ENCODE measurements around the gene ERBIN. TPM values are rescaled to one million over a fixed set of nuclear protein-coding genes. Genes with fewer than 3 reads are reported as not detected.

The ERBIN gene
- total RNA-seq, 1 experiment from 2014 or later = 27.1 TPM

DNA sequence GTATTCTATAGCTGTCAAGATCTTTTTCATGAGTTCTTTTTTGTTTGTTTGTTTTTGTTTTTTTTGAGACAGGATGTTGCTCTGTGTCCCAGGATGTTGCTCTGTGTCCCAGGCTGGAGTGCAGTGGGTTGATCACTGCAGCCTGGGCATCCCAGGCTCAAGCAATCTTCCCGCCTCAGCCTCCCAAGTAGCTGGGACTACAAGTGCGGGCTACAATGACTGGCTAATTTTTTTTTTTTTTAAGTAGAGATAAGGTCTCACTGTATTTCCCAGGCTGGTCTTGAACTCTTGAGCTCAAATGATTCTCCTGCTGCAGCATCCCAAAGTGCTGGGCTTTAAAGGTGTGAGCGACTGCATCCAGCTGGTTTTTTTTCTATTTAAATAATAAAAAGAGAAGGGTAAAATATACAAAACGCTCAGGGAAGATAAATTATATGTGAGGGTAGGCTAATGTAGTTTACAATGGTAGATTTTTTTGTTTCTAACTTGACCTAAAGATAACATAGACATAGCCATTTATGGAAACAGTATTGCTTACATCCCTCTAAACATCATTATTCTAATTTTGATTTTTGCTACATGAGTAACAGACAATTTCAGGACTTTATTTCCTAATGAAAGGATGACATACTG is 21.9 kb downstream of the ERBIN start (continued):
- TF ChIP-seq, protein P1, sequence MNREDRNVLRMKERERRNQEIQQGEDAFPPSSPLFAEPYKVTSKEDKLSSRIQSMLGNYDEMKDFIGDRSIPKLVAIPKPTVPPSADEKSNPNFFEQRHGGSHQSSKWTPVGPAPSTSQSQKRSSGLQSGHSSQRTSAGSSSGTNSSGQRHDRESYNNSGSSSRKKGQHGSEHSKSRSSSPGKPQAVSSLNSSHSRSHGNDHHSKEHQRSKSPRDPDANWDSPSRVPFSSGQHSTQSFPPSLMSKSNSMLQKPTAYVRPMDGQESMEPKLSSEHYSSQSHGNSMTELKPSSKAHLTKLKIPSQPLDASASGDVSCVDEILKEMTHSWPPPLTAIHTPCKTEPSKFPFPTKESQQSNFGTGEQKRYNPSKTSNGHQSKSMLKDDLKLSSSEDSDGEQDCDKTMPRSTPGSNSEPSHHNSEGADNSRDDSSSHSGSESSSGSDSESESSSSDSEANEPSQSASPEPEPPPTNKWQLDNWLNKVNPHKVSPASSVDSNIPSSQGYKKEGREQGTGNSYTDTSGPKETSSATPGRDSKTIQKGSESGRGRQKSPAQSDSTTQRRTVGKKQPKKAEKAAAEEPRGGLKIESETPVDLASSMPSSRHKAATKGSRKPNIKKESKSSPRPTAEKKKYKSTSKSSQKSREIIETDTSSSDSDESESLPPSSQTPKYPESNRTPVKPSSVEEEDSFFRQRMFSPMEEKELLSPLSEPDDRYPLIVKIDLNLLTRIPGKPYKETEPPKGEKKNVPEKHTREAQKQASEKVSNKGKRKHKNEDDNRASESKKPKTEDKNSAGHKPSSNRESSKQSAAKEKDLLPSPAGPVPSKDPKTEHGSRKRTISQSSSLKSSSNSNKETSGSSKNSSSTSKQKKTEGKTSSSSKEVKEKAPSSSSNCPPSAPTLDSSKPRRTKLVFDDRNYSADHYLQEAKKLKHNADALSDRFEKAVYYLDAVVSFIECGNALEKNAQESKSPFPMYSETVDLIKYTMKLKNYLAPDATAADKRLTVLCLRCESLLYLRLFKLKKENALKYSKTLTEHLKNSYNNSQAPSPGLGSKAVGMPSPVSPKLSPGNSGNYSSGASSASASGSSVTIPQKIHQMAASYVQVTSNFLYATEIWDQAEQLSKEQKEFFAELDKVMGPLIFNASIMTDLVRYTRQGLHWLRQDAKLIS (CRISPR knock-in tag; IDR thresholded peaks at IDR 0.05; ENCODE audit: borderline replicate concordance) = no peak
- TF ChIP-seq ELF4 (CRISPR knock-in tag; IDR thresholded peaks at IDR 0.05; ENCODE audit: low read depth) (no peak), PREB (CRISPR knock-in tag; IDR thresholded peaks at IDR 0.05; ENCODE audit: borderline replicate concordance) (no peak), MYBL2 (CRISPR knock-in tag; IDR thresholded peaks at IDR 0.05) (no peak), FOXP1 (CRISPR knock-in tag; IDR thresholded peaks at IDR 0.05; ENCODE audit: borderline replicate concordance) (no peak), GRHL2 (CRISPR knock-in tag; IDR thresholded peaks at IDR 0.05; ENCODE audit: insufficient replicate concordance, severe bottlenecking) (no peak), ZNF263 (CRISPR knock-in tag; IDR thresholded peaks at IDR 0.05; ENCODE audit: low read depth) (no peak), SMAD3 (CRISPR knock-in tag; IDR thresholded peaks at IDR 0.05; ENCODE audit: borderline replicate concordance) (no peak), JUN (CRISPR knock-in tag; IDR thresholded peaks at IDR 0.05) (no peak)
- TF ChIP-seq, protein P2, sequence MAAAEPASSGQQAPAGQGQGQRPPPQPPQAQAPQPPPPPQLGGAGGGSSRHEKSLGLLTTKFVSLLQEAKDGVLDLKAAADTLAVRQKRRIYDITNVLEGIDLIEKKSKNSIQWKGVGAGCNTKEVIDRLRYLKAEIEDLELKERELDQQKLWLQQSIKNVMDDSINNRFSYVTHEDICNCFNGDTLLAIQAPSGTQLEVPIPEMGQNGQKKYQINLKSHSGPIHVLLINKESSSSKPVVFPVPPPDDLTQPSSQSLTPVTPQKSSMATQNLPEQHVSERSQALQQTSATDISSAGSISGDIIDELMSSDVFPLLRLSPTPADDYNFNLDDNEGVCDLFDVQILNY (CRISPR knock-in tag; IDR thresholded peaks at IDR 0.05) = no peak
- TF ChIP-seq, protein P3, sequence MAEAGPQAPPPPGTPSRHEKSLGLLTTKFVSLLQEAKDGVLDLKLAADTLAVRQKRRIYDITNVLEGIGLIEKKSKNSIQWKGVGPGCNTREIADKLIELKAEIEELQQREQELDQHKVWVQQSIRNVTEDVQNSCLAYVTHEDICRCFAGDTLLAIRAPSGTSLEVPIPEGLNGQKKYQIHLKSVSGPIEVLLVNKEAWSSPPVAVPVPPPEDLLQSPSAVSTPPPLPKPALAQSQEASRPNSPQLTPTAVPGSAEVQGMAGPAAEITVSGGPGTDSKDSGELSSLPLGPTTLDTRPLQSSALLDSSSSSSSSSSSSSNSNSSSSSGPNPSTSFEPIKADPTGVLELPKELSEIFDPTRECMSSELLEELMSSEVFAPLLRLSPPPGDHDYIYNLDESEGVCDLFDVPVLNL (CRISPR knock-in tag; IDR thresholded peaks at IDR 0.05; ENCODE audit: borderline replicate concordance, low read depth) = no peak

- Mint-ChIP-seq H3K4me3 (no peak overlapping the region), H3K36me3 (peaks cover 6% of the 10 kb centered on the region), H3K4me1 (peaks cover 31% of the 10 kb centered on the region), H3K9me3 (peaks cover 5% of the 10 kb centered on the region; the same call in 1 of the 2 replicates), H3K27ac (no peak overlapping the region), H3K27me3 (ENCODE audit: low read depth) (no peaks in the 10 kb centered on the region)
- ATAC-seq (no peak), DNase-seq (ENCODE audit: low spot score) (no peak)
- no peak for TF ChIP-seq KAT7 (CRISPR knock-in tag; IDR thresholded peaks at IDR 0.05; ENCODE audit: borderline replicate concordance)
- CTCF ChIA-PET = no interaction called here
- POLR2A ChIA-PET = no interaction called here
These were observed 25.0 kb downstream of the ERBIN start for GRCh38 chr5:65951330-65951729.

DNA sequence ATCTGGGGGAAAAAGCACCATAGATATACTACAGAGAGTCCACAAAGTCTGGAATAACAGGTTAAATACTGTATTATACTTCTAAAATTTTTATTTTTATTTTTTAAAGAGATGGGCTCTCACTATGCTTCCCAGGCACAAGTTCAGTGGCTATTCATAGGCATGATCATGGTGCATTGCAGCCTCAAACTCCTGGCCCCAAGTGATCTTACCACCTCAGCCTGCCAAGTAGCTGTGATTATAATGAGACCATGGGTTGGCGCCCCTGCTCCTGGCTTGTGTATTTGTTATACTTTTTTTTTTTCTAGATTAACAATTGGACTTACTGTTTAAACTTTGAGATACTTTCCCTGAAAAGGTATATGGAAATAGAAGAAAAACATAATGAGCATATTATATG is 25.9 kb downstream of the ERBIN start:
- no peak for ATAC-seq
- POLR2A ChIA-PET = no interaction called here
- CTCF ChIA-PET = no interaction called here

More for the DNA sequence above, 25.9 kb downstream of the ERBIN start:
- no peak for TF ChIP-seq KAT7 (CRISPR knock-in tag; IDR thresholded peaks at IDR 0.05; ENCODE audit: borderline replicate concordance)
- peaks cover 14% of the 10 kb centered on the region for H3K36me3 Mint-ChIP-seq
- peaks cover 31% of the 10 kb centered on the region for H3K4me1 Mint-ChIP-seq
- no peak overlapping the region for H3K4me3 Mint-ChIP-seq
- no peak overlapping the region for H3K27ac Mint-ChIP-seq
- peaks cover 7% of the 10 kb centered on the region for H3K9me3 Mint-ChIP-seq
- DNase-seq (ENCODE audit: low spot score) = no peak
- no peaks in the 10 kb centered on the region for H3K27me3 Mint-ChIP-seq (ENCODE audit: low read depth)

Data from WTC11 (cell line).